Dendritic cell treated with granulocyte-macrophage colony-stimulating factor and Interleukin-4, amounts not matched to agents 40 ng/mL and 50 ng/mL, for 4 days (primary cell): ENCODE results near the gene RBMXL3.
"Not testable (repeated sequence)": the region's sequence is repeated elsewhere in the genome, so short reads cannot be mapped to it uniquely, and the experiment has no call there.

ENCODE experiments used
- H3K27ac Mint-ChIP-seq: one replicate; pipeline ENCODE4 v1.8.0; 2022; ENCODE audit warnings: mild to moderate bottlenecking, mixed read lengths
- H3K27me3 Mint-ChIP-seq: one replicate; pipeline ENCODE4 v1.8.0; 2022; ENCODE audit warnings: mild to moderate bottlenecking, mixed read lengths
- H3K36me3 Mint-ChIP-seq: one replicate; pipeline ENCODE4 v1.8.0; 2022; ENCODE audit warnings: low read depth, mixed read lengths
- H3K4me1 Mint-ChIP-seq: one replicate; pipeline ENCODE4 v1.8.0; 2022; ENCODE audit warnings: low read depth, mixed read lengths
- H3K4me3 Mint-ChIP-seq: one replicate; pipeline ENCODE4 v1.8.0; 2022; ENCODE audit warnings: mild to moderate bottlenecking, moderate library complexity, mixed read lengths
- H3K9me3 Mint-ChIP-seq: one replicate; pipeline ENCODE4 v1.8.0; 2022; ENCODE audit warnings: mixed read lengths
- intact Hi-C: fragments of 100-400 bp; cut with micrococcal nuclease; formaldehyde crosslinking; loops from one replicate; pipeline ENCODE4 v1.15.0; 2022

Gene RBMXL3

GRCh38 chrX:115209547-115209946 is 20.3 kb downstream of the RBMXL3 start:
- H3K36me3 Mint-ChIP-seq, H3K4me1 Mint-ChIP-seq, H3K27ac Mint-ChIP-seq, H3K27me3 Mint-ChIP-seq, H3K4me3 Mint-ChIP-seq, intact Hi-C loops: not testable (repeated sequence)
- H3K9me3 Mint-ChIP-seq, result peaks cover 15% of the 10 kb centered on the region

DNA sequence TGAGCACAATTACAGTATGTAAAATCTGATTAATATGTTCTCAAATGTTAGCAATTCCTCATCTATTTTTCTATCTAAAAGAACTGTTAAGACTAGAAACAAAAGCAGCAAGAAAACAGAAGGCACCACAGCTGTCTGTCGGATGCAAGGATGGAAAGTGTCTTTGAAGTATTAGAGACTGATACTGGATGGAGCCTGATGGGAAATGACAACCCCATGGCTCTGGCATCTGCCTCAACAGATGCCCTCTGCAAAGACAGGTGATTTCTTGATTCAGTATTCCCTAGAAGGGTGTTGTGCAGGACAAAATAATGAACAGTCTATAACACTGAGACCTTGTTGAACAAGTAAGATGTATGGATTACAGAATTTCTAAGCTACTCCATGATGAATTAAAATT is 24.9 kb downstream of the RBMXL3 start:
- H3K9me3 Mint-ChIP-seq, result peaks cover 9% of the 10 kb centered on the region
- H3K27me3 Mint-ChIP-seq, result no peaks in the 10 kb centered on the region
- no peaks in the 10 kb centered on the region for H3K36me3 Mint-ChIP-seq
- H3K4me1 Mint-ChIP-seq, result no peaks in the 10 kb centered on the region
- intact Hi-C loops, result no loop called here
- H3K27ac Mint-ChIP-seq, result no peak overlapping the region
- H3K4me3 Mint-ChIP-seq, result no peak overlapping the region

- intact Hi-C loops, result no loop called here
- H3K4me1 Mint-ChIP-seq, result no peaks in the 10 kb centered on the region
- H3K4me3 Mint-ChIP-seq, result no peak overlapping the region
- no peaks in the 10 kb centered on the region for H3K36me3 Mint-ChIP-seq
- H3K9me3 Mint-ChIP-seq, result peaks cover 9% of the 10 kb centered on the region
- H3K27me3 Mint-ChIP-seq, result no peaks in the 10 kb centered on the region
- H3K27ac Mint-ChIP-seq, result no peak overlapping the region
These were observed 25.4 kb downstream of the RBMXL3 start for GRCh38 chrX:115214605-115215004.

GRCh38 chrX:115217346-115217745 is 28.1 kb downstream of the RBMXL3 start:
- H3K27me3 Mint-ChIP-seq, H3K9me3 Mint-ChIP-seq, H3K4me1 Mint-ChIP-seq, H3K27ac Mint-ChIP-seq, intact Hi-C loops, H3K36me3 Mint-ChIP-seq, H3K4me3 Mint-ChIP-seq: not testable (repeated sequence)

GRCh38 chrX:115226929-115227328 is 37.7 kb downstream of the RBMXL3 start:
- no peaks in the 10 kb centered on the region for H3K36me3 Mint-ChIP-seq
- H3K4me3 Mint-ChIP-seq, result no peak overlapping the region
- peaks cover 3% of the 10 kb centered on the region for H3K27me3 Mint-ChIP-seq
- H3K4me1 Mint-ChIP-seq, result no peaks in the 10 kb centered on the region
- intact Hi-C loops, result no loop called here
- no peak overlapping the region for H3K27ac Mint-ChIP-seq
- no peaks in the 10 kb centered on the region for H3K9me3 Mint-ChIP-seq

- Mint-ChIP-seq H3K4me1 (no peaks in the 10 kb centered on the region), H3K9me3 (no peaks in the 10 kb centered on the region), H3K4me3 (no peak overlapping the region), H3K36me3 (no peaks in the 10 kb centered on the region), H3K27me3 (peaks cover 18% of the 10 kb centered on the region), H3K27ac (no peak overlapping the region)
- intact Hi-C loops, result no loop called here
These were observed 40.3 kb downstream of the RBMXL3 start for GRCh38 chrX:115229337-115230003.

GRCh38 chrX:115232933-115233496 is 43.8 kb downstream of the RBMXL3 start:
- intact Hi-C loops, result no loop called here
- Mint-ChIP-seq H3K27ac (no peak overlapping the region), H3K9me3 (no peaks in the 10 kb centered on the region), H3K4me1 (no peaks in the 10 kb centered on the region), H3K4me3 (no peak overlapping the region), H3K27me3 (peaks cover 26% of the 10 kb centered on the region), H3K36me3 (no peaks in the 10 kb centered on the region)

- no peak within 1 kb of the TSS for H3K4me3 Mint-ChIP-seq
- no peaks in the 10 kb centered on the region for H3K36me3 Mint-ChIP-seq
- H3K27me3 Mint-ChIP-seq, result peaks cover 26% of the 10 kb centered on the region
- intact Hi-C loops, result no loop called here
- H3K27ac Mint-ChIP-seq, result no peak within 1 kb of the TSS
- H3K4me1 Mint-ChIP-seq, result no peaks in the 10 kb centered on the region
- no peaks in the 10 kb centered on the region for H3K9me3 Mint-ChIP-seq
These were observed 44.6 kb downstream of the RBMXL3 start, which contains the start of gene LRCH2 for GRCh38 chrX:115233497-115234455. Gene LRCH2, minus strand, starts transcription at chrX:115234096. Its CDS starts 55 bp downstream, at chrX:115234041.

DNA sequence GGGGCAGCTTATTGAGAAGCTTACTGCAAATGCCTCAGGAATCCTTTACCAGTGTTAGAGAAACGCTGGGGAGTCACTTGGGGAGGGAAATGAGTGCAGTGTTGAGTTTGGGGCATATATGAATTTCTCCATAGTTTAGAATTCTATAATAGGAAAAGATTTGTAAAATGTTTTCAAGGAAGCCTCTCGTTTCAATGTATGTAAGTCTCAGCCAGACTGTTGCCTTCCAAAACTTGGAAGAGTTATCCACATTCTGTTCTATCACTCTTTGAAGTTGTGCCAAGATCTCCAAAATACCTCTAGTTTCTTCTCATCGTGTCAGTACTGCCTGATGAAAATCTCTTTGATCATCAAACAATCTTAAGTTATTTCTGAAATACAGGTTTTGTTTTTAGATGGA is 45.3 kb downstream of the RBMXL3 start:
- no peaks in the 10 kb centered on the region for H3K4me1 Mint-ChIP-seq
- no peaks in the 10 kb centered on the region for H3K36me3 Mint-ChIP-seq
- no peak overlapping the region for H3K4me3 Mint-ChIP-seq
- no peak overlapping the region for H3K27ac Mint-ChIP-seq
- peaks cover 26% of the 10 kb centered on the region for H3K27me3 Mint-ChIP-seq
- intact Hi-C loops, result no loop called here
- H3K9me3 Mint-ChIP-seq, result no peaks in the 10 kb centered on the region

- Mint-ChIP-seq H3K4me3 (no peak overlapping the region), H3K27ac (no peak overlapping the region), H3K4me1 (no peaks in the 10 kb centered on the region), H3K36me3 (no peaks in the 10 kb centered on the region), H3K9me3 (no peaks in the 10 kb centered on the region), H3K27me3 (peaks cover 26% of the 10 kb centered on the region)
- intact Hi-C loops, result no loop called here
These were observed 47.4 kb downstream of the RBMXL3 start for GRCh38 chrX:115236560-115236959.

DNA sequence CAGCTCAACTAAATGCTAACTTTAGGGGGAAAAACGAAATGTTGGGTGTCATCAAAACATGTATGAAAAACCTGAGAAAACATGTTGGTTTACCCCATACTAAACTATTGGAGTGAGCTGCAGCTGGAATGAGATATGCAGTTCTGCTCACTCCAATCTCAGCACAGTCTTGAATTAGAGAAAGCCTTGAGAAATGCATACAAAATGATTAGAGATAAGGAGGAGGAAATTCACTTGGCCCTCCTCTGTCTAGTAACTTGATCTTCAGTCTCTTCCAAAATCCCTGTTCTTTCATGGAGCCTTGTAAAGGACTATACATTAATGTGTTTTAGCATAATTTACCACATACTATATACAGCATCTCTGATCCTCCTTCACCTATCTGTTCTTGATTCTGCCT is 47.8 kb downstream of the RBMXL3 start:
- H3K27ac Mint-ChIP-seq, result no peak overlapping the region
- H3K4me1 Mint-ChIP-seq, result no peaks in the 10 kb centered on the region
- no peak overlapping the region for H3K4me3 Mint-ChIP-seq
- no peaks in the 10 kb centered on the region for H3K9me3 Mint-ChIP-seq
- peaks cover 22% of the 10 kb centered on the region for H3K27me3 Mint-ChIP-seq
- intact Hi-C loops, result no loop called here
- no peaks in the 10 kb centered on the region for H3K36me3 Mint-ChIP-seq
